ENCODE measurements around the gene TIRAP.
A peak's percentile ranks its signal among the peaks of the same experiment; 100 is the strongest.

The TIRAP gene

GRCh38 chr11:126318574-126319373 lies 35.9 kb downstream of the TIRAP start:
- peak; percentile 17 for DNase-seq (ENCODE audit: low spot score)
- Mint-ChIP-seq H3K36me3 (ENCODE audit: low read depth) (peaks cover 31% of the 10 kb centered on the region), H3K4me3 (peak overlapping the region; percentile 64), H3K27me3 (ENCODE audit: low read depth) (no peaks in the 10 kb centered on the region), H3K9me3 (peaks cover 6% of the 10 kb centered on the region), H3K4me1 (ENCODE audit: low read depth) (peaks cover 35% of the 10 kb centered on the region), H3K27ac (peak overlapping the region; percentile 82)

- H3K4me3 Mint-ChIP-seq = no peak overlapping the region
- H3K4me1 Mint-ChIP-seq (ENCODE audit: low read depth) = peaks cover 35% of the 10 kb centered on the region
- no peaks in the 10 kb centered on the region for H3K27me3 Mint-ChIP-seq (ENCODE audit: low read depth)
- H3K27ac Mint-ChIP-seq = peak overlapping the region; percentile 82
- H3K36me3 Mint-ChIP-seq (ENCODE audit: low read depth) = peaks cover 26% of the 10 kb centered on the region
- no peak for DNase-seq (ENCODE audit: low spot score)
- H3K9me3 Mint-ChIP-seq = peaks cover 6% of the 10 kb centered on the region
These were observed 36.5 kb downstream of the TIRAP start for GRCh38 chr11:126319374-126319740.

DNA sequence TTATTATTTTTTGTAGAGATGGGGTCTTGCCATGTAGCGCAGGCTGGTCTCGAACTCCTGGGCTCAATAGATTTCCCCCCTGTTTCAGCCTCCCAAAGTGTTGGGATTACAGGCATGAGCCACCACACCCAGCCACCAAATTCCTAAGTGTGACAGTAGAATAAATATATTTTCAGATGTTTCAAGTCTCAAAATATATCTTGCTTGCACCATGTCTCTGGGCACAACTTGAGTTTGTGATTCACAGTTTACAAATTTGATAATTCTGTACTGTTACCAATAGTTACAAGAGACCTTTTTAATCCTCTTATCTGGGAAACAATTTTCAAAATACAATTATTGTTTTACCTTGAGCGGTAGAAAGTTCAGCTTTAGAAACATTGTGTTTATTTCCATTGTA lies 40.1 kb downstream of the TIRAP start:
- no peaks in the 10 kb centered on the region for H3K9me3 Mint-ChIP-seq
- peaks cover 21% of the 10 kb centered on the region for H3K4me1 Mint-ChIP-seq (ENCODE audit: low read depth)
- no peak overlapping the region for H3K27ac Mint-ChIP-seq
- DNase-seq (ENCODE audit: low spot score) = no peak
- no peak overlapping the region for H3K4me3 Mint-ChIP-seq
- H3K36me3 Mint-ChIP-seq (ENCODE audit: low read depth) = peaks cover 10% of the 10 kb centered on the region
- H3K27me3 Mint-ChIP-seq (ENCODE audit: low read depth) = no peaks in the 10 kb centered on the region

- DNase-seq (ENCODE audit: low spot score) = no peak
- peaks cover 5% of the 10 kb centered on the region for H3K4me1 Mint-ChIP-seq (ENCODE audit: low read depth)
- no peaks in the 10 kb centered on the region for H3K27me3 Mint-ChIP-seq (ENCODE audit: low read depth)
- peaks cover 4% of the 10 kb centered on the region for H3K36me3 Mint-ChIP-seq (ENCODE audit: low read depth)
- no peaks in the 10 kb centered on the region for H3K9me3 Mint-ChIP-seq
- no peak overlapping the region for H3K27ac Mint-ChIP-seq
- no peak overlapping the region for H3K4me3 Mint-ChIP-seq
These were observed 44.5 kb downstream of the TIRAP start for GRCh38 chr11:126327281-126328000.

DNA sequence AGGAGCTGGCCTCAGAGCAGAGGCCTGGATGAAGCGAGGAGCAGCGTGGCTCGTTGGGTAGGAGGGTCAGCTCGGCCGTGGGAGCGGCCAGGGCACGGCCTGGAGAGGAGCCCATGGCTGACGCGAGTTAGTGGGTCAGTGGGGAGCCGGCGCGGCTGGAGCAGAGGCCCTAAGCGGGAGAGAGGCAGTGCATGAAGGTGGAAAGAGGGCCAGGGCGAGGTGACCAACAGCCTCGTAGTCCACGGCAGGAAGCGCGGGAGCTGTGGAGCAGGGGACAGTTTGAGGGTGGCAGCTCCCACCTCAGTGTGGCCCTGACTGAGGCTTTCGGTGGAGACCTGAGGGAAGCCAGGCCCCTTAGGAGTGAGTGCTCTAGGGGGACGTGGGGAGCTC lies 45.1 kb downstream of the TIRAP start:
- H3K9me3 Mint-ChIP-seq = no peaks in the 10 kb centered on the region
- H3K27me3 Mint-ChIP-seq (ENCODE audit: low read depth) = no peaks in the 10 kb centered on the region
- no peak overlapping the region for H3K4me3 Mint-ChIP-seq
- no peak for DNase-seq (ENCODE audit: low spot score)
- H3K27ac Mint-ChIP-seq = no peak overlapping the region
- H3K4me1 Mint-ChIP-seq (ENCODE audit: low read depth) = peaks cover 5% of the 10 kb centered on the region
- peaks cover 6% of the 10 kb centered on the region for H3K36me3 Mint-ChIP-seq (ENCODE audit: low read depth)

DNA sequence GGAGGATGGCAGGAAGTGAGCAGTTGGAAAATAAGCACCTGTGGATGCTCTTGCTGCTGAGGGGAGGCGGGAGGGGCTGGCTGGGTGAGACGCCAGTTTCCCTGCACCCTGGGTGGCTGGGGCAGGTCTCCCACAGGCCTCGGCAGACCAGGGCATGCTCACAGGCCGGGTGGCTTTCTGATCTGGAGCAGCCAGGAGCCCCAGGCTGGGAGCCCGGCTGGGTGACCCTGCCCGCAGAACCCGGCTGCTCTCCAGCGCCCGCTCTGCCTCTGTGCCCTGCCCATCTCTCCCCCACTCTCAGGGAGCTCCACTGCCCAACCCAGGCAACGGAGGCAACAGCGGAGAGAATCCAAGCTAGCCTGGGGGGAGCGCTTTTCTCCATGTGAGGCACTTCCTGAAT lies 45.6 kb downstream of the TIRAP start:
- H3K4me1 Mint-ChIP-seq (ENCODE audit: low read depth) = peaks cover 5% of the 10 kb centered on the region
- no peak overlapping the region for H3K27ac Mint-ChIP-seq
- DNase-seq (ENCODE audit: low spot score) = no peak
- no peaks in the 10 kb centered on the region for H3K27me3 Mint-ChIP-seq (ENCODE audit: low read depth)
- H3K4me3 Mint-ChIP-seq = no peak overlapping the region
- peaks cover 11% of the 10 kb centered on the region for H3K36me3 Mint-ChIP-seq (ENCODE audit: low read depth)
- H3K9me3 Mint-ChIP-seq = no peaks in the 10 kb centered on the region

- Mint-ChIP-seq H3K9me3 (no peaks in the 10 kb centered on the region), H3K36me3 (ENCODE audit: low read depth) (peaks cover 16% of the 10 kb centered on the region), H3K27me3 (ENCODE audit: low read depth) (no peaks in the 10 kb centered on the region), H3K27ac (peak overlapping the region; percentile 49), H3K4me3 (no peak overlapping the region), H3K4me1 (ENCODE audit: low read depth) (peaks cover 5% of the 10 kb centered on the region)
- DNase-seq (ENCODE audit: low spot score) = no peak
These were observed 46.2 kb downstream of the TIRAP start for GRCh38 chr11:126328938-126329643.

GRCh38 chr11:126329644-126330211 lies 46.8 kb downstream of the TIRAP start:
- Mint-ChIP-seq H3K36me3 (ENCODE audit: low read depth) (peaks cover 16% of the 10 kb centered on the region), H3K27ac (no peak overlapping the region), H3K9me3 (no peaks in the 10 kb centered on the region), H3K4me3 (no peak overlapping the region), H3K27me3 (ENCODE audit: low read depth) (no peaks in the 10 kb centered on the region), H3K4me1 (ENCODE audit: low read depth) (peaks cover 5% of the 10 kb centered on the region)
- peak; percentile 16 for DNase-seq (ENCODE audit: low spot score)

DNA sequence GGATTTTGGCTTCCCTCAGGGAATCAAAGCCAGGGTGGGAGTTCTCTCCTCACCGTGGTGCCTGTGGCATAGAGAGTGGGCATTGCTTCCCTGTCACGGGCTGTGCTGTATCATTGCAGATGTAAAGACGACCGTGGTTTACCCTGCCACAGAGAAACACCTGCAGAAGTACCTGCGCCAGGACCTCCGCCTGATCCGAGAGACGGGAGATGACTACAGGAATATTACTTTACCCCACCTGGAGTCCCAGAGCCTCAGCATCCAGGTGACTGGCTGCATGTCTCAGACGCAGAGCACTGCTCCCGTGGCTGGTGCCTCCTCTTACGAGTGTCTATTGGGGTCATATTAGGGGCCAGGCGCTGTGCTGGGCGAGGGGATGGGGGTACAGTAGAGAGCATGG lies 48.4 kb downstream of the TIRAP start:
- DNase-seq (ENCODE audit: low spot score) = no peak
- Mint-ChIP-seq H3K27ac (no peak overlapping the region), H3K27me3 (ENCODE audit: low read depth) (no peaks in the 10 kb centered on the region), H3K4me3 (no peak overlapping the region), H3K4me1 (ENCODE audit: low read depth) (peaks cover 11% of the 10 kb centered on the region), H3K36me3 (ENCODE audit: low read depth) (peaks cover 24% of the 10 kb centered on the region), H3K9me3 (no peaks in the 10 kb centered on the region)

DNA sequence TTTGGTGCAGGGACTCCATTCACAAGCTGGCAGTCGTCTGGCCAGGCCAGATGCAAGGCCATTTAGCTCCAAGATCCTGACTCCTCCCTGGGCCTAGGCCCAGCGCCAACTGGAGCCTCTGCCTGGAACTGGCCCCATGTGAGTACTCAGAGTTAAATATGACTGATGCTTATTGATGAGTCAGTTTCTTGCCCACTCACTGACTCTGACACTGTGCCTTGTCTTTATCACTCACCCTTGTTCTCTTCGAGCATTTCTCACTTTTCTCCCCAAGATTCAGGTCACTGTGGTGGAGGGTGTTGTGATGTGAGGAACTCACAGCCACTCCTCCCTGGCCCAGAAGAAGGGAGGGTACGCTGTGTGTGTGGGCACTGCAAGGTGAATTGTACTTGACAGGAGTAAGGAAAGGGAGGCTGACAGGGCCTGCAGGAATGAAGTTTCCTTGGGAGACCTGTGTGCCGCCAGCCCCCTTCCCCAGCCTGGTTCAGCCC lies 49.4 kb downstream of the TIRAP start:
- Mint-ChIP-seq H3K9me3 (no peaks in the 10 kb centered on the region), H3K27me3 (ENCODE audit: low read depth) (no peaks in the 10 kb centered on the region), H3K4me1 (ENCODE audit: low read depth) (peaks cover 16% of the 10 kb centered on the region), H3K27ac (no peak overlapping the region), H3K36me3 (ENCODE audit: low read depth) (peaks cover 24% of the 10 kb centered on the region), H3K4me3 (no peak overlapping the region)
- DNase-seq (ENCODE audit: low spot score) = peak; percentile 23

GRCh38 chr11:126333142-126333541 lies 50.2 kb downstream of the TIRAP start:
- H3K4me1 Mint-ChIP-seq (ENCODE audit: low read depth) = peaks cover 16% of the 10 kb centered on the region
- no peaks in the 10 kb centered on the region for H3K27me3 Mint-ChIP-seq (ENCODE audit: low read depth)
- no peak overlapping the region for H3K27ac Mint-ChIP-seq
- peaks cover 24% of the 10 kb centered on the region for H3K36me3 Mint-ChIP-seq (ENCODE audit: low read depth)
- H3K4me3 Mint-ChIP-seq = no peak overlapping the region
- H3K9me3 Mint-ChIP-seq = no peaks in the 10 kb centered on the region
- DNase-seq (ENCODE audit: low spot score) = no peak

DNA sequence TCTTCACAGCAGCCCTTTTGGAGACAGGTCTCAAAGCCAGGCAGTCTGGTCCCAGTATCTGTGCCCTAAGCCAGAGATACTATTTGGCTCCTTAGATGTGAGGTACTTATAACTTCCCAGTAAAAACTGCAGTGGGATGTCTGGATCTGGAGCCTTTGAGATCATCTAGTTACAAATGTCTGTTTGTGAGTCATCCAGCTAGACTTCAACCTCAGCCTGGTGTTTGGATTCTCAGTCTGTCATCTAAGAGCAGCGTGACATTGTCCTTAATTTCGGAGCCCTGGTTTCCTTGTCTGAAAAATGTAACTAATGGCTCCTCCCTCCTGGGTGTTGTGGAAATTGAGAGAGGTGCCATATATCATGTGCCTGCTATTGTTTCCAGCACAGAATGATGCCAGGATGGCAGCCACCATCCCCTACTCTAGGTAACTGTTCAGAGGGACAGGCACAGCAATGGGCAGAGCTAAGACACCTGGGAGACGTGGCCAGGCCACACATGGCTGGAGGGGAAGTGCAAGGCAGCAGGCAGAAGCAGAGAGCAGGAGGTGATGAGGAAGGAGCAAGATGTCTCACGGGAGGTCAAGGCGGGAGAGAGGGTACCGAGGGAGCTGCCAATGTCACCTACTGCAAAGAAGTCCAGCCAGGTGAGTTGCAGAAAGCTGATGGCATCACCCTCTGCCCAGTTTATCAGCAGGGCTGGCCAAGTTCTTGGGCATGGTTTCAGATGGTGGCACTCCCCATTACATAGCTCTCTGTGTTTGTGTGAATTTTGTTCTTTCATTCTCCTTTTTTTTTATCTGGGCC lies 52.0 kb downstream of the TIRAP start:
- H3K9me3 Mint-ChIP-seq = no peaks in the 10 kb centered on the region
- no peaks in the 10 kb centered on the region for H3K27me3 Mint-ChIP-seq (ENCODE audit: low read depth)
- H3K4me3 Mint-ChIP-seq = no peak overlapping the region
- H3K4me1 Mint-ChIP-seq (ENCODE audit: low read depth) = peaks cover 11% of the 10 kb centered on the region
- peak overlapping the region; percentile 57 for H3K27ac Mint-ChIP-seq
- no peak for DNase-seq (ENCODE audit: low spot score)
- peaks cover 29% of the 10 kb centered on the region for H3K36me3 Mint-ChIP-seq (ENCODE audit: low read depth)

GRCh38 chr11:126335463-126335760 lies 52.5 kb downstream of the TIRAP start:
- H3K36me3 Mint-ChIP-seq (ENCODE audit: low read depth) = peaks cover 29% of the 10 kb centered on the region
- peaks cover 11% of the 10 kb centered on the region for H3K4me1 Mint-ChIP-seq (ENCODE audit: low read depth)
- no peaks in the 10 kb centered on the region for H3K27me3 Mint-ChIP-seq (ENCODE audit: low read depth)
- H3K27ac Mint-ChIP-seq = no peak overlapping the region
- no peak for DNase-seq (ENCODE audit: low spot score)
- H3K4me3 Mint-ChIP-seq = no peak overlapping the region
- H3K9me3 Mint-ChIP-seq = no peaks in the 10 kb centered on the region
